Muscle of arm (tissue), 12 donors: ENCODE measurements around the gene C12orf75. TPM values are rescaled to one million over a fixed set of nuclear protein-coding genes. Genes with fewer than 3 reads are reported as not detected.
"Not testable (repeated sequence)": the region's sequence is repeated elsewhere in the genome, so short reads cannot be mapped to it uniquely, and the experiment has no call there.

ENCODE experiments used
- DNase-seq: peaks from one replicate; pipeline ENCODE4 v3.0.0-alpha.2; 2013
- polyA plus RNA-seq, 12 donors: library from polyadenylated mRNA; unstranded; fragments of 120-200 nt; gene quantifications; one replicate each; pipeline ENCODE4 v1.2.1, GENCODE V29; 2013; ENCODE audit not compliant: insufficient read length in 12 of 12

The C12orf75 gene
- polyA plus RNA-seq, 12 donors: 4.1 to 27.9 (median 8.3) TPM; not detected in 1

- DNase-seq: not testable (repeated sequence)
Observed at GRCh38 chr12:105308839-105309238, 21.7 kb upstream of the C12orf75 start.

GRCh38 chr12:105309384-105309783 is 21.1 kb upstream of the C12orf75 start:
- DNase-seq: not testable (repeated sequence)

GRCh38 chr12:105310476-105311085 is 19.9 kb upstream of the C12orf75 start:
- not testable (repeated sequence) for DNase-seq

- DNase-seq: not testable (repeated sequence)
Observed at GRCh38 chr12:105311936-105312335, 18.6 kb upstream of the C12orf75 start.

- not testable (repeated sequence) for DNase-seq
Observed at GRCh38 chr12:105313755-105314154, 16.7 kb upstream of the C12orf75 start.

- no peak for DNase-seq
Observed at GRCh38 chr12:105315130-105315529, 15.4 kb upstream of the C12orf75 start.

GRCh38 chr12:105315726-105316125 is 14.8 kb upstream of the C12orf75 start:
- DNase-seq: no peak

- no peak for DNase-seq
Observed at GRCh38 chr12:105316931-105317852, 13.3 kb upstream of the C12orf75 start.

GRCh38 chr12:105317942-105318621 is 12.4 kb upstream of the C12orf75 start:
- DNase-seq: no peak

GRCh38 chr12:105318651-105319483 is 11.6 kb upstream of the C12orf75 start:
- no peak for DNase-seq

GRCh38 chr12:105319691-105320209 is 10.7 kb upstream of the C12orf75 start:
- no peak for DNase-seq

- DNase-seq: no peak
Observed at GRCh38 chr12:105321125-105321524, 9.4 kb upstream of the C12orf75 start.

GRCh38 chr12:105322070-105322469 is 8.4 kb upstream of the C12orf75 start:
- DNase-seq: no peak

GRCh38 chr12:105324704-105325103 is 5.8 kb upstream of the C12orf75 start:
- DNase-seq: no peak

GRCh38 chr12:105325117-105325516 is 5.4 kb upstream of the C12orf75 start:
- DNase-seq: no peak

- DNase-seq: no peak
Observed at GRCh38 chr12:105329926-105330282, 587 bp upstream of the C12orf75 start.

GRCh38 chr12:105330931-105331804 is 677 bp downstream of the C12orf75 start:
- peak; percentile 12 for DNase-seq

GRCh38 chr12:105331805-105332251 is 1.3 kb downstream of the C12orf75 start:
- DNase-seq: no peak

- DNase-seq: not testable (repeated sequence)
Observed at GRCh38 chr12:105332286-105332685, 1.8 kb downstream of the C12orf75 start.

- no peak for DNase-seq
Observed at GRCh38 chr12:105332925-105333324, 2.4 kb downstream of the C12orf75 start.
